A673 (cell line): ENCODE measurements around the gene SLC25A41. TPM values are rescaled to one million over a fixed set of nuclear protein-coding genes. Genes with fewer than 3 reads are reported as not detected.

Experiments used
- BruUV-seq: library from RNA; stranded (reverse); fragments of 400-500 nt; replicated peaks from 2 replicates; lab custom pipeline; 2021; lab: Mats Ljungman, UMichigan
- CTCF ChIA-PET: fragments of 300-600 bp; sonication (Branson Sonifier 250); formaldehyde crosslinking; loops from one replicate; lab custom pipeline; 2022; ENCODE audit warnings: antibody characterized with exemption; lab: Charles Lee
- POLR2A ChIA-PET: fragments of 300-600 bp; sonication (Branson Sonifier 250); formaldehyde crosslinking; loops from one replicate; lab custom pipeline; 2022; ENCODE audit warnings: antibody characterized with exemption; ENCODE audit not compliant: low non-redundant PET; lab: Charles Lee
- DNase-seq: peaks from one replicate; pipeline ENCODE4 v3.0.0-alpha.2; 2015; ENCODE audit warnings: low spot score
- H3K27ac ChIP-seq: fragments of 200-600 bp; sonication (generic); 2 replicates; pipeline ENCODE4 v1.5.1; 2016; ENCODE audit warnings: mixed run types, low read depth, mild to moderate bottlenecking, mixed read lengths, antibody characterized with exemption, low read length; ENCODE audit not compliant: poor library complexity, severe bottlenecking
- H3K27me3 ChIP-seq: fragments of 200-600 bp; sonication (generic); replicated peaks from 2 replicates; pipeline ENCODE4 v1.6.1; 2017; ENCODE audit warnings: mixed run types, low read depth, mild to moderate bottlenecking, mixed read lengths, antibody characterized with exemption, low read length; ENCODE audit not compliant: insufficient read depth, poor library complexity
- H3K36me3 ChIP-seq: fragments of 200-600 bp; sonication (generic); 2 replicates; pipeline ENCODE4 v1.6.1; 2016; ENCODE audit warnings: mixed run types, mild to moderate bottlenecking, mixed read lengths, antibody characterized with exemption, low read length; ENCODE audit not compliant: insufficient read depth, poor library complexity, severe bottlenecking
- H3K4me1 ChIP-seq: fragments of 200-600 bp; sonication (generic); 2 replicates; pipeline ENCODE4 v1.6.1; 2017; ENCODE audit warnings: mixed run types, mild to moderate bottlenecking, mixed read lengths, antibody characterized with exemption, low read length; ENCODE audit not compliant: insufficient read depth, poor library complexity, severe bottlenecking
- H3K4me3 ChIP-seq: fragments of 200-600 bp; sonication (generic); 2 replicates; pipeline ENCODE4 v1.5.1; 2016; ENCODE audit warnings: low read depth, mixed run types, mild to moderate bottlenecking, mixed read lengths, low read length; ENCODE audit not compliant: poor library complexity, severe bottlenecking
- H3K9me3 ChIP-seq: fragments of 200-600 bp; sonication (generic); 2 replicates; pipeline ENCODE4 v1.6.1; 2016; ENCODE audit warnings: mixed run types, low read depth, mild to moderate bottlenecking, mixed read lengths, antibody characterized with exemption, low read length; ENCODE audit not compliant: poor library complexity, severe bottlenecking
- CTCF ChIP-seq: fragments of 300-800, 200-600 bp; sonication (generic); conservative IDR thresholded peaks from 2 replicates; pipeline ENCODE4 v1.5.1; 2017; ENCODE audit warnings: low read depth, mild to moderate bottlenecking, antibody characterized with exemption, low read length, moderate library complexity, mixed read lengths
- EZH2 ChIP-seq: fragments of 200-600 bp; sonication (generic); IDR thresholded peaks from 2 replicates; pipeline ENCODE4 v1.6.1; 2017; ENCODE audit warnings: borderline replicate concordance, low read depth, mild to moderate bottlenecking, mixed read lengths, antibody characterized with exemption, low read length; ENCODE audit not compliant: poor library complexity, severe bottlenecking
- intact Hi-C: fragments of 100-400 bp; cut with micrococcal nuclease; formaldehyde crosslinking; loops from one replicate; pipeline ENCODE4 v1.10.0; 2022; ENCODE audit not compliant: unreplicated experiment
- total RNA-seq: library from RNA; stranded (reverse); gene quantifications from 2 replicates; pipeline ENCODE4 v1.2.3, GENCODE V29; 2021

SLC25A41 gene
- total RNA-seq, 1 experiment from 2014 or later, result 0.39 TPM

- CTCF ChIA-PET, result interaction anchor here (0.6 kb wide), 1 partner anchor 117 kb away, joined by 4 read pairs; no protein-coding TSS in a partner anchor
- POLR2A ChIA-PET, result no interaction called here
- intact Hi-C loops, result no loop called here
- BruUV-seq, result no TSS peak
- TF ChIP-seq EZH2, result no peak
- no peak for TF ChIP-seq CTCF
- Histone ChIP-seq H3K4me1 (no peaks in the 10 kb centered on the region), H3K4me3 (no peak overlapping the region), H3K27ac (no peak overlapping the region), H3K27me3 (no peaks in the 10 kb centered on the region), H3K9me3 (peaks cover 6% of the 10 kb centered on the region), H3K36me3 (peaks cover 17% of the 10 kb centered on the region)
- no peak for DNase-seq
These were observed 18.1 kb upstream of the SLC25A41 start for GRCh38 chr19:6451583-6452222.

DNA sequence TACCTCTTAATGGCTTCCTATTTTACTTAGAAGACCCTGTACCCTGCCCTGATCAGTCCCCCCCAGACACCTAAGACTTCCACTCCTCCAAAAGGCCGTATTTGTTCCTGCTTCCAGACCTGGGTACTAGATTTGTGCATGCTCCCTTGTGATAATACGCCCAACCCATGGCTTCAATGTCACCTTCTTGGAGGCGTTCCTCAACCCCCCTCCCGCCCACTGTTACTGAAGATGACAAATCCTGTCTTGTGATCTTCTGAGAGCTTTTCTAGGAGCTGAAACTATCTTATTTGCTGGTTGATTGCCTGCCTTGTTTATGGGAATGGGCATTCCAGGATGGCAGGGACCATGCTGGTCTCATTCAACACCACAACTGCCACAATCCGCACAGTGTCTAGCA, 16.6 kb upstream of the SLC25A41 start:
- BruUV-seq, result no TSS peak
- no peaks in the 10 kb centered on the region for H3K4me1 ChIP-seq
- ChIA-PET CTCF (no interaction called here), POLR2A (no interaction called here)
- H3K27ac ChIP-seq, result no peak overlapping the region
- DNase-seq, result no peak
- H3K36me3 ChIP-seq, result peaks cover 14% of the 10 kb centered on the region
- peaks cover 6% of the 10 kb centered on the region for H3K9me3 ChIP-seq
- no peaks in the 10 kb centered on the region for H3K27me3 ChIP-seq
- H3K4me3 ChIP-seq, result no peak overlapping the region
- TF ChIP-seq EZH2 (no peak), CTCF (no peak)
- intact Hi-C loops, result no loop called here

DNA sequence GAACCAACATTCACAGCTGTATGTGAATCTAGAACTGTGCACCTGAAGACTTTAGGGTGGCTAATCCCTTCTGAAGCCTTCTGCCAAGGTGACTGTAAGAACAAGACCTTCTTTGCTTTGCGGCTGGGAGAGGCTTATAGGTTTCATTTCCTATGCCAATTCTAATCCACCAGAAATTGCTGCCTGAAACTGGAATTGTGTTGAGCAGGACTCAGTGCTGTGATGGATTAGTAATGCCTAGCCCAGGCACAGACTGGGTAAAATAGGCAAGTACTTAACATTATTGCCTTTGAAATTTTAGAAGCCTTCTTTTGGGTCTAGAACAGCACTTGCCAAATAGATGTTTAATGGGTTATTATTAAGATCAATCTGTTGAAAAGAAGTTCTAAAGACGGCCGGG, 14.5 kb upstream of the SLC25A41 start:
- POLR2A ChIA-PET, result no interaction called here
- Histone ChIP-seq H3K4me1 (no peaks in the 10 kb centered on the region), H3K4me3 (no peak overlapping the region), H3K27me3 (no peaks in the 10 kb centered on the region), H3K9me3 (no peaks in the 10 kb centered on the region), H3K27ac (no peak overlapping the region), H3K36me3 (no peaks in the 10 kb centered on the region)
- no TSS peak for BruUV-seq
- intact Hi-C loops, result no loop called here
- TF ChIP-seq CTCF (no peak), EZH2 (no peak)
- CTCF ChIA-PET, result no interaction called here
- no peak for DNase-seq
